ENCODE results near the gene PZP. TPM values are rescaled to one million over a fixed set of nuclear protein-coding genes. Genes with fewer than 3 reads are reported as not detected.

The PZP gene
- total RNA-seq, 2 experiments from 2014 or later = not detected

DNA sequence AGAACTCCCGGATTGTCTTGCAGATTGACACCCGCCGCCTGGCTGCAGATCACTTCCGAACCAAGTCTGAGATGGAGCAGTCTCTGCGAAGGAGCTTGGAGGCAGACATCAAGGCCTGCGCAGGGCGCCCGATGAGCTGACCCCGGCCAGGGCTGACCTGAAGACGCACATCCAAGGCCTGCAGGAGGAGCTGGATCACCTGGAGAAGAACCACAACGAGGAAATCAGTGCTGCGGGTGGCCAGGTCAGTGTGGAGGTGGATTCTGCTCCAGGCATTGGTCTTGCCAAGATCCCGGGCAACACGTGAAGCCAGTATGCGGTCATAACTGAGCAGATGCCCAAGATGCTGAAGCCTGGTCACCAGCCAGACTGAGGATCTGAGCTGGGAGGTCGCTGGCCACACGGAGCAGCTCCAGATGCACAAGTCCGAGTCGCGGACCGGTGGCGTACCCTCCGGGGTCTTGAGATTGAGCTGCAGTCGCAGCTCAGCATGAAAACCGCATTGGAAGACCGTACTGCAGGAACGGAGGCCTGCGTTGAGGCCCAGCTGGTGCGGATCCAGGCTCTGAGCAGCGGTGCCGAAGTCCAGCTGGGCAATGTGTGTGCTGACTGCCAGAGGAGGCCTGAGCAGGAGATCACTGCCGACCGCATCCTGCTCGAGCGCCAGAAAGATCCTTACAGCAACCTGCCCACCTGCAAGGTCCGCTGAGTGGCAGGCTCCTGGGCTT, 80.1 kb downstream of the PZP start:
- peaks cover 4% of the 10 kb centered on the region for H3K9me3 Mint-ChIP-seq
- H3K36me3 Mint-ChIP-seq (ENCODE audit: low read depth) = no peaks in the 10 kb centered on the region
- no peaks in the 10 kb centered on the region for H3K4me1 Mint-ChIP-seq
- no peak for DNase-seq
- CTCF ChIA-PET = no interaction called here
- no peaks in the 10 kb centered on the region for H3K27me3 Mint-ChIP-seq
- POLR2A ChIA-PET = no interaction called here
- no peak overlapping the region for H3K27ac Mint-ChIP-seq
- no peak overlapping the region for H3K4me3 Mint-ChIP-seq

DNA sequence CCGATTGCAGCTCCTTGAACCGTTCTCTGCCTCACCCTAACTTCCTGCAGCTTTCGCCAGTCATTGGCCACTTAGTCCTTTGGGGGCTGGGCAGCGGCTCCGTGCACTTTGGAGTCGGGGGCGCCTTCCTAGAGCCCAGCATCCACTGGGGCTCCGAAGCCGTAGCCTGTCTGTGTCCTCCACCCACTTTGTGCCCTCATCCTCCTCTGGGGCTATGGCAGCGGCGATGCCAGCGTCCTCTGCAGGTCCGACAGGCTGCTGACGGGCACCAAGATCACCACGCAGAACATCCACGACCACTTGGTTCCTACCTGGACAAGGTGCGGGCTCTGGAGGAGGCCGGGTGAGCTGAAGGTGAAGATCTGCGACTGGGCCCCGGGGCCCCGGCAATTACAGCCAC, 80.7 kb downstream of the PZP start:
- POLR2A ChIA-PET = no interaction called here
- H3K4me1 Mint-ChIP-seq = no peaks in the 10 kb centered on the region
- no peaks in the 10 kb centered on the region for H3K27me3 Mint-ChIP-seq
- H3K4me3 Mint-ChIP-seq = no peak overlapping the region
- no peaks in the 10 kb centered on the region for H3K36me3 Mint-ChIP-seq (ENCODE audit: low read depth)
- no peak for DNase-seq
- H3K9me3 Mint-ChIP-seq = peaks cover 4% of the 10 kb centered on the region
- CTCF ChIA-PET = no interaction called here
- H3K27ac Mint-ChIP-seq = no peak overlapping the region

DNA sequence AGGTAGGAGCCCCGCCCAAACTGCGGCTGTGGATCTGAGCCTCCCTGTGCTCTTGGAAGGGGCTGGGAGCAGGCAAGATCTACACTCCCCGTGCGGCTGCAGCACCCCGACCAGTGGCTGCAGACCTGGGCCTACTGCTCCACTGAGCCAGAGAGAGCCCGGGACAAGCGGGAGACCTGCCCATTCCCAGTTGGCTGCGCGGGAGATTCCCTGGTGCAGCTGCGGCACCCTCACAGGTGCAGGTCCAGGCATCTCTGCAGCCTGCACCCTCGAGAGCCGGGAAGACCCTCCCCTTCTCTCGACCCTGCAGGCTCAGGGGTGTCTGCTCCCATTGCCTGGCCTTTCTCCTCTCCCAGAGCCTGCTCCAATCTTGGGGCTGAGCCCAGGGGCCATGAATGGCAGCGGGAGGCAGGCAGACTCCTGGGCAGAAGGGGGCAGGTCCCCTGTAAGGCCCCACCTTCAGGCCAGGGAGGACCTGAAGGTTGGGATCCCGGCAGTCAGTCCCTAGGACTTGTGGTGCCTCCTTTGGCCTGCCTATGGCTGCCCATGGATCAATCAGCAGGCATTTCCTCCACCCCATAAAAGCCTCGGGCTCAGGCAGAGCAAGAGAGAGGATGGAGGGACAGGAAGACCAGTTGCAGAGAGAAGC, 83.7 kb downstream of the PZP start:
- ChIA-PET POLR2A (no interaction called here), CTCF (no interaction called here)
- no peak for DNase-seq
- Mint-ChIP-seq H3K36me3 (ENCODE audit: low read depth) (no peaks in the 10 kb centered on the region), H3K9me3 (peaks cover 2% of the 10 kb centered on the region), H3K4me1 (no peaks in the 10 kb centered on the region), H3K27me3 (no peaks in the 10 kb centered on the region), H3K27ac (no peak overlapping the region), H3K4me3 (no peak overlapping the region)

DNA sequence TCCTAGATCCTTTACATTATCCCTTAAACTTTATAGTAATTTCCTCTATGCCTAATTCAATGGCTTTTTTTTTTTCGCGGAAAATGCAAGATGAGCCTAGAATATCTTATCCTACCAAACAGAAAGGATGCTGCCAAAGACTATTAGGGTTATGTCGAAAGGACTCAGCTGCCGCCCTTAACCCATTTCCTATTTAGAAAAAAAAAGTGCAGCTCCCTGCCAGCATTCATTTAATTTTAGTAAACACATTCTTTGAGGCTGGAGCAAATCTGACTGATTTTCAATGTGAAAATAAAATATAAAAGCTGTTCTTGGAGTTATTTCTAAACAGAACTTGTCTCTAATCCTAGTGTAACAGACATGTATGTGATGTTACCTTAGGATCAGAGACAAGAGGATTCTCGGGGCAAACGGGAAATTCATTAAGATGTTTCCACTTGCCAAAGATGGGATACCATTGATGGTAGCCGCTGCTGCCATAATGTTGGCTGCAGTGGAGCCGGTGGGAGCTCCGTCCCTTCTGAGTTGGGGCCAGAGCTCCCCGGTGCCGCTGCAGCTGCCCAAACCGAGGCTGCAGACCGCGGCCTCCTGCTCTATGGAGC, 84.3 kb downstream of the PZP start:
- no peaks in the 10 kb centered on the region for H3K27me3 Mint-ChIP-seq
- H3K27ac Mint-ChIP-seq = no peak overlapping the region
- no peak overlapping the region for H3K4me3 Mint-ChIP-seq
- peaks cover 2% of the 10 kb centered on the region for H3K9me3 Mint-ChIP-seq
- H3K36me3 Mint-ChIP-seq (ENCODE audit: low read depth) = no peaks in the 10 kb centered on the region
- ChIA-PET CTCF (no interaction called here), POLR2A (no interaction called here)
- no peaks in the 10 kb centered on the region for H3K4me1 Mint-ChIP-seq
- DNase-seq = no peak

DNA sequence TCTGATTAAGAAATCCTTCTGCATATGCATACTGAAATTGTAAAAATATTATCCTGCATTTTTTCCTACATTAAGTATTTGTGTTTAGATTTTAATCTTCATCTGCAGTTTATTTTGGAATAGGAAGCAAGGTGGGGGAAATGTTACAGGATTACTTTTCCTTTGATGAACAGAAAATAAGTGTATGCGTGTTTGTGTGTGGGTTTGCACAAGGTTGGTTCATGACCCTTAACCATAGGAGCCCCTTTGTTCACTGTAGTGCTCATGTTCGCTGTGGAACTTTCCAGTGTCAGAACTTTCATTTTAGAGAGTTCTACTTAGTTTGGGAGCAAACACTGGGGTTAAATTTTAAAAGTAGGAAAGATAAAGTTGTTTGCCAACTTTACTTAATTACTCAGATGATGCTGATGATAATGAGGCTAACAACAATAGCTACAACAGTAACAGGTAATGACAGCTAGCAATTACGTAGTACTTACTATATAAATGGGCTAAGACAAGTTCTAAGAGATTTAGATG, 86.0 kb downstream of the PZP start:
- ChIA-PET CTCF (no interaction called here), POLR2A (no interaction called here)
- H3K4me3 Mint-ChIP-seq = no peak overlapping the region
- no peak overlapping the region for H3K27ac Mint-ChIP-seq
- H3K9me3 Mint-ChIP-seq = no peaks in the 10 kb centered on the region
- no peaks in the 10 kb centered on the region for H3K4me1 Mint-ChIP-seq
- H3K36me3 Mint-ChIP-seq (ENCODE audit: low read depth) = no peaks in the 10 kb centered on the region
- no peak for DNase-seq
- no peaks in the 10 kb centered on the region for H3K27me3 Mint-ChIP-seq

DNA sequence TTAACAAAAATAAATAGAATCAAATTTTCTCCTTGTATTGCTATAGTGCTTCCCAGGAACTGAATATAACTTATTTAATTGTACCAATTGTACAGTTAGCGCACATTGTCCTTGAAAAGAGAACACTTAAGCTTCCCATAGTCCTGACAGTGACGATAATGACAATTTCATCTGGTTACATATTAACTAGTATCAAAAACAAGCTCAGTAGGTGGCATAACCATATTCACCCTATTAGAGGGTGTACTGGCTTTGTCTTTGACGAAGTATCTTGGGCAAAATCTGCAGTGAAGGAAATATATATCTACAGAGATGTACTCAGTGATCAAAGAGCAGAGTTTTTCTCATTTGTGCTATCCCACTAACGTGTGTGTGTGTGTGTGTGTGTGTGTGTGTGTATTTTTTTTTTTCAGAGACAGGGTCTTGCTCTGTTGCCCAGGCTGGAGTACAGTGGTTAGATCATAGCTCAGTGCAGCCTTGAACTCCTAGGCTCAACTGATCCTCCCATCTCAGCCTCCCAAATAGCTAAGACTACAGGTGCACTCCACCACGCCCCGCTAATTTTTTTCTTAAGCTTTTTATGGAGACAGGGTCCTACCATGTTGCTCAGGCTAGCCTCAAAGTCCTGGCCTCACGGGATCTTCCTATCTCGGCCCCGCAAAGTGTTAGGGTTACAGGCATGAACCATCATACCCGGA, 87.6 kb downstream of the PZP start:
- H3K27me3 Mint-ChIP-seq = no peaks in the 10 kb centered on the region
- CTCF ChIA-PET = no interaction called here
- no peaks in the 10 kb centered on the region for H3K9me3 Mint-ChIP-seq

DNA sequence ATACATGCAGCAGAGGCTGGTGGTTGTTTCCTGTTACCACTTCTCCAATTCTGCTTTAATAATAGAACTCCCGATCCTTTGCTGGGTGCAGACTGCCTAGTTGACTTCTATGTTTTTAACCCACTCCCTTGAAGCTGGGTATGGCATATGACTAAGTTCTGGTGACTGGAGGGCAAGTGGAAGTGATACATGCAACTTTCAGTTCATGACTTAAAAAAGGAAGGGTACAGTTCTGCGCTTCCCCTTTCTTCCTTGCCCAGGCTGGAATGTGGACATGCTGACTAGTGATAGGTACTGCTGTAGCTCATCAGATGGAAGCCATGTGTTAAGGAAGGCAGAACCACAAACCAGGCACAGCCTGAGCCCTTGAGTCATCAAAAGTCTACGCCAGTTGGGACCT, 90.0 kb downstream of the PZP start:
- no peaks in the 10 kb centered on the region for H3K27me3 Mint-ChIP-seq
- no peaks in the 10 kb centered on the region for H3K36me3 Mint-ChIP-seq (ENCODE audit: low read depth)
- no peak overlapping the region for H3K4me3 Mint-ChIP-seq
- ChIA-PET POLR2A (no interaction called here), CTCF (no interaction called here)
- no peak for DNase-seq
- no peak overlapping the region for H3K27ac Mint-ChIP-seq
- H3K4me1 Mint-ChIP-seq = peaks cover 8% of the 10 kb centered on the region
- no peaks in the 10 kb centered on the region for H3K9me3 Mint-ChIP-seq

More for the DNA sequence above, 87.6 kb downstream of the PZP start:
- Mint-ChIP-seq H3K4me1 (peaks cover 8% of the 10 kb centered on the region), H3K4me3 (no peak overlapping the region), H3K36me3 (ENCODE audit: low read depth) (no peaks in the 10 kb centered on the region), H3K27ac (no peak overlapping the region)
- DNase-seq = no peak
- POLR2A ChIA-PET = no interaction called here

DNA sequence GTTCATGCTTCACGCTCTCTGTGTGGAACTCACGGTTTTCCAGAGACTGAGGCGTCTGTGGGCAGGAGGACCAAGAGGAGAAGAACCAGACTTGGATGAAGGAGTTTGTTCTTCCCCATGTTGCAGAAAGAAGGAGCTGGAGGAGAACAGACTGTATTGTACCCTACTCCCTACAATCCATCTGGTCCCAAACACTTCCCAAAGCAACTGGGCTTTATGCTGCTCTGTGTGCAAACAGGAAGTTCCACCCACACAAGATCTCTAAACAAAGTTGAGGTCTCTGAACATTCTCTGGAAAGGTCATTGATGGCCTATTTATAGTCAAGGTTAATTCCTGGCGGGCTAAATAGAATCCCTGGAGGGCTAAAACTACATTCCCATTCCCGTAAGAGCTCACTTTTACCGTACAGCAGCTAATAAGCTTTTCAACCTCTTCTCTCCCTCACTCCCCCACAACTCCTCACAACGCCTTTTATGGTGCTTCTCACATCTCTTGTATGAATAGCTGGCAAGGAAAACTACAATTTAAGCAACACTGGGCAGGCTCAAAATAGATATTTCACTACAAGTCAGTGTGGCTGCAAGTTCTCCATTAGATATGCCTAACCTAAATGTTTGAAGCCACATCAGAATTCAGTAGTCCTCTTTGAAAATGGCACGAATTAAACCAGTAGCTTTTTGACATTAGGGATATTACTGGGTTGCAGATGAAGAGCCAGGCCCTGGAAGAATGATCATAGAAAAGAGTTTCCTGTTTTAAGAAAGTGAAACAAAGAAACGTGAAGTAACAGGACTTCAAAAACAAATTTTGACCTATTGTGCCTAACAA, 92.2 kb downstream of the PZP start, which contains the start of gene A2M:
TSS of gene A2M (minus strand) at position 189 of the 829 bp plus-strand sequence. CDS start at position 119, 70 bp downstream.
- ChIA-PET CTCF (no interaction called here), POLR2A (no interaction called here)
- H3K4me3 Mint-ChIP-seq = no peak within 1 kb of the TSS

DNA sequence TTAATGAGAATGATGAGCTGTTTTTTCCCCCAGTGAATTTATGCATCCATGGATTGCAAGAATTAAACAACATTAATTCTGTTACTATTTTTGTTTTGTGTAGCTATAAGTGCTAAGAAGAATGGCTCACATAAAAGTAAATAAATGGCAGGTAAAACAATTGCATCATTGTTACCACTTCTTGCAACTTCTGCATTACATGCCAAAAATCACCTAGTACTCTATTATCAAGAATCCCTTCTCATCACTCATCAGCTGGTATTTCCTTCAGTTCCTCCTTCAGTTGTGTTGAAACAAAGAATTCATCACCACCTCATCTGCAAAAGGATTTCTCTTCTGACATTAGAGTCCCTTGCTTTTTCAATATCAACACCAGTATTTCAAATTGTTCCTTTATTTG, 93.2 kb downstream of the PZP start:
- Mint-ChIP-seq H3K27me3 (no peaks in the 10 kb centered on the region), H3K36me3 (ENCODE audit: low read depth) (no peaks in the 10 kb centered on the region), H3K4me1 (peaks cover 8% of the 10 kb centered on the region), H3K9me3 (no peaks in the 10 kb centered on the region), H3K27ac (no peak overlapping the region), H3K4me3 (no peak overlapping the region)
- CTCF ChIA-PET = no interaction called here
- no peak for DNase-seq
- POLR2A ChIA-PET = no interaction called here

More for the DNA sequence above, 92.2 kb downstream of the PZP start, which contains the start of gene A2M:
- Mint-ChIP-seq H3K36me3 (ENCODE audit: low read depth) (no peaks in the 10 kb centered on the region), H3K4me1 (peaks cover 8% of the 10 kb centered on the region), H3K9me3 (no peaks in the 10 kb centered on the region), H3K27ac (no peak within 1 kb of the TSS), H3K27me3 (no peaks in the 10 kb centered on the region)
- DNase-seq = no peak

DNA sequence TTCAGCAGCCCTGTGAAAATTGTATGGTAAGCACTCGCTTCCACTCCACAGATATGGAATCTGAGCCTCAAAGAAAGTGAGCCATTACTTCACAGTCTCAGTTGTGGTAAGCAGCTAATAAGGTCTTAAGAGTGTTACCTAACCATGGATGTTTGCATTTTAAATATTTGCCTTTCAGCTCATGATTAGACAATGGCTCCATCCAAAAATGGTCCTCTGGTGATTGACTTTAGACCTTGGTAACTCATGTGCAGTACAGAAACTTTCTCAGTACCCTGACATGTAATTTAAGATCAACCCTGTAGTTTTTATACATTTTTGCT, 94.2 kb downstream of the PZP start:
- H3K27ac Mint-ChIP-seq = no peak overlapping the region
- no peak overlapping the region for H3K4me3 Mint-ChIP-seq
- ChIA-PET POLR2A (no interaction called here), CTCF (no interaction called here)
- no peaks in the 10 kb centered on the region for H3K27me3 Mint-ChIP-seq
- H3K36me3 Mint-ChIP-seq (ENCODE audit: low read depth) = no peaks in the 10 kb centered on the region
- no peaks in the 10 kb centered on the region for H3K9me3 Mint-ChIP-seq
- H3K4me1 Mint-ChIP-seq = peaks cover 8% of the 10 kb centered on the region
- no peak for DNase-seq

DNA sequence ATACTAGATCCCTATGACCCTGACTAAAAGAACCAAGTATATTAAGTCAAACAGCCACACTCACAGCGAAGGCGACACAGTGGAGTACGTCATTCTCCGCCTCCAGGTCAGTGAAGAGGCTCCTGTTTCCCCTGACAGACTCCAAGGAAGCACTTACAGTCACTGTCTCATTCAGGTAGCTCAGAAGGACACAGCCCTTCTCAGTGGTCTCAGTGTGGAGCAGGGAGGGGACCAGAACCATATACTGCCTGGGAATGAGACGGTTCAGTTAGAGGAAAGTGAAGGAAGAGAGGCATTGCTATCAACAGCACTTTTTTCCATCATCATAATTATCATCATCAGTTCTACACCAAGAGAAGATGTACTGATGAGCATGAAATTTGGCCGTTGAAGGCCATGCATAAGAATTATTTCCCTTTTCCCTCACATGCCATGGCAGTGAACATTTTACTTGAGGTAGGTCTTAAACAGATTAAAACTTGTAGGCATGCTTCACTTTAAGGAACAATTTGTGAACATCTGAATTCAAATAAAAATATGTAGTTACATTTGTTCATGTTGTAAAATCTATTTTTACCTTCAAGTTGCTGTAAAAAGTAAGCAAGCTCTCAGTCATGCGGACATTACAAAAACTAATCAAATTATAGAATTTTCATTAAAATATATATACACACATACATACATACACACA, 94.8 kb downstream of the PZP start:
- H3K27me3 Mint-ChIP-seq = no peaks in the 10 kb centered on the region
- no peaks in the 10 kb centered on the region for H3K9me3 Mint-ChIP-seq
- no peak overlapping the region for H3K27ac Mint-ChIP-seq
- ChIA-PET POLR2A (no interaction called here), CTCF (no interaction called here)
- no peak for DNase-seq
- no peaks in the 10 kb centered on the region for H3K36me3 Mint-ChIP-seq (ENCODE audit: low read depth)
- H3K4me3 Mint-ChIP-seq = no peak overlapping the region
- peaks cover 8% of the 10 kb centered on the region for H3K4me1 Mint-ChIP-seq

DNA sequence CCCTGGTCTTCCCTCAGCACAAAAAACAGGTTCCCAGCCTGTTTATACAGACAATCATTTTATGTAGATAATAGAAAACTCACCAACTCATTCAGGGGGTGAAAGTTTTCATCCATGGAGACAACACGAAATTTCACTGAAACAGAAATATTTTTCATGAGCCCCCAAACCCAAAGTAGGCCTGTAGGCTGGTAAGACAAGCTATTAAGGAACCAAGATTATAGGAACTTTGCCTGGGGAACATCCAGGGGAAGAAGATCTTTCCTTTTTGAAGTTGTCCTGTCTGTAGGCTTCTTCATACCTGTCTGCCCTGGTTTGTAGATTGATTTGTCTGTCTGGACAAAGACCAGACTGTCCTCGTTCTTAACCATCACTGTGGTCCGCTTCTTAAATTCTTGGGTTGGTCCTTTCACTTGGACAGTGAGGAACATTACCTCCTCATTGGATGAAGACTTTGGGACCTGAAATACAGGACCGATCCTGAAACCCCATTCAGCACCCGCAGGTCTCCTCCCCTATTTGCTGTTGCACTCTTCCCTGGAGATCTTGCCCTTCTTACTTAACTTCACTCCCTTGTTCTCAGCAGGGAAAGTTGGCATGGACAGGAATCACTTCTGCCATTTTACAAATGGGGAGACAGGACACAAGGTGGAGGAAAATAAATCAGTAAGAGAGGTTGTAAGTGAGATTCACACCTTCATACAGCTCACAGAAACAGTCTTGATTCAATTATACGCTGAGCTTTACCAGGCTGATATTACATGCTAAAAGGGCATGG, 95.9 kb downstream of the PZP start:
- ChIA-PET CTCF (no interaction called here), POLR2A (no interaction called here)
- no peak overlapping the region for H3K4me3 Mint-ChIP-seq
- peaks cover 8% of the 10 kb centered on the region for H3K4me1 Mint-ChIP-seq
- H3K27ac Mint-ChIP-seq = no peak overlapping the region
- no peaks in the 10 kb centered on the region for H3K9me3 Mint-ChIP-seq
- DNase-seq = no peak
- no peaks in the 10 kb centered on the region for H3K36me3 Mint-ChIP-seq (ENCODE audit: low read depth)
- H3K27me3 Mint-ChIP-seq = no peaks in the 10 kb centered on the region
